Body of pancreas (tissue), 4 donors: ENCODE data around the gene TSHZ2. TPM values are rescaled to one million over a fixed set of nuclear protein-coding genes. Genes with fewer than 3 reads are reported as not detected.
"Not testable (repeated sequence)": the region's sequence is repeated elsewhere in the genome, so short reads cannot be mapped to it uniquely, and the experiment has no call there.

Source experiments
- ATAC-seq: fragments of 150-250 bp; one replicate; pipeline ENCODE4 v1.9.1; 2016
- DNase-seq, 4 donors: peaks; one replicate each; pipeline ENCODE4 v3.0.0-alpha.2; 2019
- H3K27ac ChIP-seq, 4 donors: fragments of 200-600 bp; sonication (generic); 1 replicate in 3 of 4; 2 replicates in 1 of 4; pipeline versions ENCODE4 v1.5.1 to v1.6.1; 2016 to 2019; ENCODE audit warnings: mild to moderate bottlenecking in 1 of 4, mixed read lengths in 1 of 4, moderate library complexity in 1 of 4
- H3K27me3 ChIP-seq, 2 donors: fragments of 200-600 bp; sonication (generic); one replicate each; pipeline ENCODE4 v1.6.0; 2016; ENCODE audit warnings: mild to moderate bottlenecking in 1 of 2
- H3K36me3 ChIP-seq, 2 donors: fragments of 200-600 bp; sonication (generic); replicated peaks in 1 of 2; 2 replicates each; pipeline ENCODE4 v1.5.1; 2016; ENCODE audit warnings: low read depth in 2 of 2; ENCODE audit not compliant: insufficient read depth in 1 of 2
- H3K4me1 ChIP-seq: fragments of 200-600 bp; sonication (generic); one replicate; pipeline ENCODE4 v1.6.0; 2016
- H3K4me3 ChIP-seq, 2 donors: fragments of 200-600 bp; sonication (generic); 1 replicate in 1 of 2; 2 replicates in 1 of 2; pipeline ENCODE4 v1.5.1; 2016 to 2019
- H3K9me3 ChIP-seq, 3 donors: fragments of 200-600 bp; sonication (generic); 1 replicate in 2 of 3; 2 replicates in 1 of 3; pipeline ENCODE4 v1.5.1; 2016
- CTCF ChIP-seq, 7 experiments: fragments of 450-650 bp in 4 of 7; fragments of 200-600 bp in 3 of 7; sonication (generic) in 3 of 7; IDR thresholded peaks; one replicate each; pipeline ENCODE4 v1.5.1; 2016 to 2019; ENCODE audit warnings: antibody characterized with exemption in 7 of 7
- POLR2A ChIP-seq, 3 donors: fragments of 450-650 bp; IDR thresholded peaks; one replicate each; pipeline ENCODE4 v1.6.1; 2016; ENCODE audit warnings: antibody characterized with exemption in 3 of 3, mild to moderate bottlenecking in 2 of 3
- WGBS, 2 donors: methylation state at CpG; one replicate each; pipeline ENCODE4 v1.1.5; 2017; 5-methylcytosine and 5-hydroxymethylcytosine counted together
- intact Hi-C: fragments of 100-400 bp; cut with DNase I; formaldehyde crosslinking; loops from one replicate; pipeline ENCODE4 v1.15.1; 2023
- total RNA-seq, 2 donors: library from RNA; depleted of rRNA; stranded (reverse); fragments of >200 nt; gene quantifications; one replicate each; pipeline ENCODE4 v1.1.0, GENCODE V29; 2016

The TSHZ2 gene
- total RNA-seq, 2 donors from 2014 or later = 6.0 to 9.6 TPM

GRCh38 chr20:53529658-53530057 is 557.5 kb downstream of the TSHZ2 start:
- H3K27me3 ChIP-seq = no peaks in the 10 kb centered on the region
- no peaks in the 10 kb centered on the region for H3K36me3 ChIP-seq
- 74 to 79% methylated on average over 5 of the region's 5 CpGs for WGBS, 2 donors
- no peak overlapping the region for H3K4me3 ChIP-seq
- no peak overlapping the region for H3K27ac ChIP-seq
- DNase-seq = no peak
- no peak for ATAC-seq
- H3K9me3 ChIP-seq = no peaks in the 10 kb centered on the region
- intact Hi-C loops = no loop called here
- no peaks in the 10 kb centered on the region for H3K4me1 ChIP-seq
- TF ChIP-seq POLR2A (IDR thresholded peaks at IDR 0.05) (no peak), CTCF (IDR thresholded peaks at IDR 0.05) (no peak)

- intact Hi-C loops = no loop called here
- H3K27ac ChIP-seq = no peak overlapping the region
- H3K36me3 ChIP-seq = no peaks in the 10 kb centered on the region
- no peak for TF ChIP-seq POLR2A (IDR thresholded peaks at IDR 0.05)
- no peak for TF ChIP-seq CTCF (IDR thresholded peaks at IDR 0.05)
- no peaks in the 10 kb centered on the region for H3K9me3 ChIP-seq
- no peak overlapping the region for H3K4me3 ChIP-seq
- DNase-seq (no peak), ATAC-seq (no peak)
- WGBS, 2 donors = 61 to 74% methylated on average over 2 of the region's 2 CpGs
- no peaks in the 10 kb centered on the region for H3K4me1 ChIP-seq
- H3K27me3 ChIP-seq = no peaks in the 10 kb centered on the region
Observed at GRCh38 chr20:53530440-53530839, 558.3 kb downstream of the TSHZ2 start.

- ATAC-seq, H3K9me3 ChIP-seq, intact Hi-C loops, H3K4me3 ChIP-seq, H3K36me3 ChIP-seq, H3K27me3 ChIP-seq, DNase-seq, H3K27ac ChIP-seq, H3K4me1 ChIP-seq: not testable (repeated sequence)
- 73 to 81% methylated on average over 6 of the region's 6 CpGs for WGBS, 2 donors
Observed at GRCh38 chr20:53532654-53533312, 560.6 kb downstream of the TSHZ2 start.

- Histone ChIP-seq H3K27ac (no peak overlapping the region), H3K4me1 (no peaks in the 10 kb centered on the region), H3K36me3 (no peaks in the 10 kb centered on the region), H3K4me3 (no peak overlapping the region), H3K27me3 (no peaks in the 10 kb centered on the region), H3K9me3 (no peaks in the 10 kb centered on the region)
- intact Hi-C loops = no loop called here
- 89 to 93% methylated on average over 1 of the region's 1 CpG for WGBS, 2 donors
- TF ChIP-seq CTCF (IDR thresholded peaks at IDR 0.05) (no peak), POLR2A (IDR thresholded peaks at IDR 0.05) (no peak)
- no peak for ATAC-seq
- DNase-seq = no peak
Observed at GRCh38 chr20:53533500-53533899, 561.3 kb downstream of the TSHZ2 start.

- DNase-seq = no peak
Observed at GRCh38 chr20:53534037-53534436, 561.9 kb downstream of the TSHZ2 start.

More at GRCh38 chr20:53534037-53534436, 561.9 kb downstream of the TSHZ2 start:
- H3K4me1 ChIP-seq = no peaks in the 10 kb centered on the region
- H3K9me3 ChIP-seq = no peaks in the 10 kb centered on the region
- H3K27me3 ChIP-seq = no peaks in the 10 kb centered on the region
- 78 to 94% methylated on average over 7 of the region's 7 CpGs for WGBS, 2 donors
- TF ChIP-seq POLR2A (IDR thresholded peaks at IDR 0.05) = no peak
- no peak for TF ChIP-seq CTCF (IDR thresholded peaks at IDR 0.05)
- intact Hi-C loops = no loop called here
- H3K4me3 ChIP-seq = no peak overlapping the region
- H3K36me3 ChIP-seq = no peaks in the 10 kb centered on the region
- no peak overlapping the region for H3K27ac ChIP-seq
- ATAC-seq = no peak
